NCI-H69 (cell line): ENCODE data around the gene TOX2.

Experiments used
- DNase-seq: peaks from one replicate; lab custom pipeline; 2025; lab: John Stamatoyannopoulos, UW

Gene TOX2

GRCh38 chr20:44019638-44020335 is 105.1 kb downstream of the TOX2 start:
- no peak for DNase-seq

DNA sequence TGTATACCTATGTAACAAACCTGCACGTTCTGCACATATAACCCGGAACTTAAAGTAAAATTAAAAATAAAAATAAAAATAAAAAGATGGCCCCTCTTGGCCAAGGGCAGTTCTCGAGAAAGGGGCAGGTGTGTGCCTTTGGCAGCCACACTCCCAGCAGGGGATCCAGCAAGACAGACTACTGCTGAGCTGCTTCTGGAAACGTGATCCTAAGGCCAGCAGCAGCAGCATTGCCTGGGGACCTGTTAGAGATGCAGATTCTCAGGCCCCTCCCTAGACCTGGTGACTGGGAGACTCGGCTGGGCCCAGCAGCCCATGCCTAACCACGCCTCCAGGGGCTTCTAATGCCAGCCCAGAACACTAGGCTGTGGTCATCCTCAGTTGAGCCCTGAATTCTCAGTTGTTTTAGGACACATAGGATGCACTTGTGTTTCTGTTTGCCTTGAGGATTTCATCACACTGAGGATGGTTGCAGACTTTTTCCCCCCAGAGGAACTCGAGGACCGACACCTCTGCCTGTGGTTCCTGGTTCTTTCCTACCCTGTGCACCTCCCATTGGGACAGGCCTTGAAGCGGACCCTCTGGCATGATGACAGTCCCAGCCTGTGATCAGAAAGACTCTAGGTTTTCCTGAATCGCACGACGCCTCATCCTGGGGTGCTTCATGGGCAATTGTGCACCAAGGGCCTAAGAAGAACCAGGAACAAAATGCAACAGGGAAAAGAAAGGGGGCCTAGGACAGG is 105.9 kb downstream of the TOX2 start:
- peak; percentile 11 for DNase-seq

GRCh38 chr20:44021186-44021585 is 106.5 kb downstream of the TOX2 start:
- DNase-seq = no peak

DNA sequence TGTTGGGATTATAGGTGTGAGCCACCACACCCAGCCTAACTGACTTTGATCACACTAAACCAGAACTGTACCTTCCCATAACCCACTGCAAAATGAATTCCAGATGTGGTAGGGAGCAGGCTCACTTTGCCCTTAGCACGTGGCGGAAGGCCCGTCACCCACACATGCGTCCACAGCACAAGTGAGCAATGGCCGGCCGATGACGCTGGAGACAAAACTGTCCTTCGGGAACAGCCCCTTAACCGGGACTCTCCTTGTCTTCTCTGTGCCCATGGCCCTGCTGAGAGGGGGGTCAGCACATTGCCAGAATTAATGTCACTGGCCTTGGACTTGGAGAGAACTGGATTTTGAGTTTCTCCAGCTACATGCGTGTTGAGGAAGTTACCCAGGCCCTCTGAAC is 107.2 kb downstream of the TOX2 start:
- DNase-seq = no peak

DNA sequence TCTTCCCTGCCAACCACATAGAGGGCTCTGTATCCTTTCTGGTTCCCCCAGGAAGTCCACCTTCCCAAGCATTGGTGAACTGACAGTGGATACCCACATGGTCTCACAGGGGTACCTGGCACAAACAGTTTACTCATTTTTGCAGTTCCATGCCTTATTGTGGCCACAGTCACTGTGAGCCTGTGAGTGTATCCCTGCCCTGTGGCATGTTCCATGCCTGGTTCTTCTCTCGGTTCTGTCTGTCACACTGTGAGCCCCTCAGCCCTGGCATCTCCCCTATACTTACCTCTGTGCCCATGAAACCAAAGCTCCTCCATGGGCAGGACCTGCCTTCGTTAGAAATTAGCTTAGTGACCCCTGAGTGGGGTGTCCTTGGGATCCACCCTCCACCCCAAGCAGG is 107.8 kb downstream of the TOX2 start:
- DNase-seq = no peak

DNA sequence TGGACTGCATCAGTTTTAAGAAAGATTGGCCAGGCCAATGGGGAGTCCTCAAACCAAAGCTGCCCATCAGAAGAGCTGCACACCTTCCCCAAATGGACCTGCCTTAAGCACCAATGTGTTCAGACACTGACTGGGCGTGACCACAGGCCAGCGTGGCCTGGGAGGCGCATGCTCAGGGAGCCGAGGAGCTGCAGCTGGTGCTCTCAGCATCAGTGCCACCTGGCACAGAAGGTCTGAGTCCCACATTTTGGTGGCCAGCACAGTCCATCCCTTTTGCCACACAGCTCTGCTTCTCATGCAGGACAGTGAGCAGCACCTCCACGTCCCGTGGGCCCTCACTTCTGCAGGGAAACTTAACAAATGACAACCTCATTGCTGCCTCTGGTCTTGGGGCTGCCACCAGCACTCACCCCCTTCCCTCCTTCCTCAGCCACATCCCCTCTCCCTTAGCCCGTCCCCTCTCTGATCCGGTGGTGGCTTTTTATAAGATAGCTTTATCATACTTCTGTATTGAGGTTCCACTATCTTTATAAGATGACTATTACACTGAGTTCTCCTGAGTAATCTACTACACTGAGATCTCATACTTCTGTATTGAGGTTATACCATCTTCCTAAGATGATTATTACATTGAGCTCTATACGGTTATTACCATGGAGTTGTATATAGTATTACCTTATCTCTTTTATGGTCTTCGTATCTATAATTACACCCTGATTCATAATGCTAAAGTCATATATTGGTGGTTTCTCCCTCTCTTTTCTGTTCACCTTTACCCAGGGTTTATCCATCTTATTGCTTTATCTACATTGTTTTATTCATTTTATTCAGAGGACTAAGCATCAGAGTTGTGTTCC is 109.1 kb downstream of the TOX2 start:
- no peak for DNase-seq

GRCh38 chr20:44024820-44025580 is 110.3 kb downstream of the TOX2 start:
- DNase-seq = no peak

DNA sequence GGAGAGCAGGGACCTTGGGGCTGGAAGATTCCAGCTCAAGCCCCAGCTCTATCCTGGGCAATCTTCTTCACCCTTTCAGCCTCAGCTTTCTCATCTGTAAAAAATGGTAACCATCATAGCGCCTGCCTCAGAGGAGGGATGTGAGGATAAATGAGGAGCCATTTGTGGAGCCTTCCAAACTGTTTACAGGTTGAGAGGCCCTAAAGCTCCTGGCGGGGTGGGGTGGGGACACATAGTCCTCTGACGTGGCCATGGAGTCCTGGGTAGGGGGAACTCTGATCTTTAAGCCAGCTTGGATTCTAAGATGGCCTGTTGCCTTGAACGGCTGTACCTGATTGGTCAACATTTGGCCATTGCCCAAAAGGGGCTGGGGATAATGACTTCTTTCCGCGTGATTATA is 111.1 kb downstream of the TOX2 start:
- DNase-seq = no peak

DNA sequence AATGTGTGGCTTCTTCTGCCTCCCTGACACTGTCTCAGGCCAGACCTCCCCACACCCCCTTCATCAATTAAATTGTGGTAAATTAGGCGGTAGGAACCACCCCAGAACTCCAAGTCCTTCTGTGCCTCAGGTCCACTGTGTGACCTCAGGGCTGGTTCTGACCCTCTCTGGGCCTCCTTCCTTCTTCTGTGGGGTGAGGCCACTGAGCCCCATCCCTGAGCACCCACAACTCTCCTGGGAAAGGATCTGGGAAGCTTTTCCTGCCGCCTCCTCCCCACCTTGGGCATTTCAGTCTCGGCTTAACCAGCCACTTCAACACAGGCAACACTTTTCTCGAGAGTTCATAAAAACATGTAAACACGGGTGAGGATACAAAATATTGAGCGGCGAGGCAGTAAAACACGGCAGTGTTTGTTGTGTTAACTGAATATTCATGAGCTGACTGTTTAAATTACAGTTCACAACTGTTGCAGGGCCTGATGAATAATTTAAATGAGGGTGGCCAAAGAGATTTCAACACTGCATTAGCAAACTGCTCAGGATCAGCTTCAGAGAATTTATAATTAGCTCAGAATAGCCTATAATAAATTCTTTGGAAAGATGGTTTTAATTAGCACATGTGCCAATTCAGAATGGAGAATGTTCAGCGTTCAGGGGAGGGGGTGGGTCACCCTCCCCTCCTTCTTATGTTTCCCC is 112.1 kb downstream of the TOX2 start:
- DNase-seq = no peak

GRCh38 chr20:44027343-44028002 is 112.8 kb downstream of the TOX2 start:
- DNase-seq = no peak

DNA sequence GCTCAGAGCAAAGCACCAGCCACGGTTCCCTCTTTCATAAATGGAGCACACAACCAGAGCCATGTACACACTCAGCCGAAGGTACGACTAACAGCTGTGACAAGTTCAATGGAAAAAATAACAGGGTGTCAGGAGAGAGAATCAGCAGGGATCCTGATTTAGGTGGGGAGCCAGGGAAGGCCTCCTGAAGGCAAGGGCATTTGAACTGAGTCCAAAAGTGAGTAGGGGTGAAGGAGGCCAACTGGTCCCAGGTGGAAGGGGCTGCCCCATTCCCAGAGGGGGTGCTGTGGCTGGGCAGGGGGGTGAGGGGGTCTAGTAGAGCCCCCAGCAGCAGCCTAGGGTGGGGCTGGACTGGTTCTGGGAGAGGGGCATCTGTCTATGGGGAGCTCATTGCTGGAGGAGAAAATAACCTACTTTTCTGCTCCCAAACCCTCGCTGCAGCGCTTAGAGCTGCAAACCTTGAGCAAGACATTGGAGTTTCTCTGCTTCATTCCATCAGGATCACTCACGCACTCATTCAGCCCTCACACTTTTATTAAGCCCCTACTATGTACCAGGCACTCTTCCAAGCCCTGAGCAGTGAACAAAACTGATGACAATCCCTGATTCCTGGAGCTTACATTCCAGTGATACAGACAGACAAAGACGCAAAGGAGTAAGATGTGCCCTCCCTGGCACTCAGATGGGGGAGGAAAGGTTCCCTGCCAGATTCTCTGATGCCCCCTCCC is 113.5 kb downstream of the TOX2 start:
- no peak for DNase-seq

GRCh38 chr20:44028868-44029847 is 114.5 kb downstream of the TOX2 start:
- DNase-seq = no peak

DNA sequence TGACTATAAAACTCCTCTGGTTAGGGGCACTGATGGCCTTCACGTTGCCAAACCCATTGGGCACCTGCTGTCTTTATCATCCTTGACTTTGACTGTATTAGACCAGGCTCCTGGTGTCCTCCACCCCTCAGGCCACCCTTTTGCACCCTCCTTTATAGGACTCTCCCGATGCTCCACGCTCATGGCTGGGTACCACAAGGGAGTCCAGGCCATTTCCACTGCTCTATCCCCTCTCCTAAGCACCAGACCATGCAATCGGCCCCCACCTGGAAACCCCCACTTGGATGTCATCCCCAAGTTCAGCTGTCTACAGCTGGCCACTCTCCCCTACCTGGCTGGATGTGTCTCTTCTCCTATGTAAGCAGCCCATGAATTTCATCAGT is 115.2 kb downstream of the TOX2 start:
- no peak for DNase-seq

DNA sequence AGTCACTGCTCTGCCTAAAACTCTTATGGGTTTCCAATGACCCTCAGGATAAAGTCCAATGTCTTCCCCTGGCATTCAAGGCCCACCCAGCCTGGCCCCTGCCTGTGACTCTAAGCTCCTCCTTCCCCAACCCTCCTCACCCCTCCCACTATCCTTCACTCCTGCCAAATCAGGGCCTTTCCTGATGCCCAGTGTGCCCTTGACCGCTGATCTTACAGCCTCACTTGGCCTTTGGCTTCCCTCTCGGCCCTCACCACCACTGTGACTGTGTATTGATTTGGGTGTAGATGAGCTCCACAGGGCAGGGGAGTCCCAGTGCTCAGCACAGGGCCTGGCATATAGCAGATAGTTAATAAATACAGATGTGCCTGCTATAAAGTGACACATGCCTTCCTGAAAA is 115.7 kb downstream of the TOX2 start:
- DNase-seq = no peak

DNA sequence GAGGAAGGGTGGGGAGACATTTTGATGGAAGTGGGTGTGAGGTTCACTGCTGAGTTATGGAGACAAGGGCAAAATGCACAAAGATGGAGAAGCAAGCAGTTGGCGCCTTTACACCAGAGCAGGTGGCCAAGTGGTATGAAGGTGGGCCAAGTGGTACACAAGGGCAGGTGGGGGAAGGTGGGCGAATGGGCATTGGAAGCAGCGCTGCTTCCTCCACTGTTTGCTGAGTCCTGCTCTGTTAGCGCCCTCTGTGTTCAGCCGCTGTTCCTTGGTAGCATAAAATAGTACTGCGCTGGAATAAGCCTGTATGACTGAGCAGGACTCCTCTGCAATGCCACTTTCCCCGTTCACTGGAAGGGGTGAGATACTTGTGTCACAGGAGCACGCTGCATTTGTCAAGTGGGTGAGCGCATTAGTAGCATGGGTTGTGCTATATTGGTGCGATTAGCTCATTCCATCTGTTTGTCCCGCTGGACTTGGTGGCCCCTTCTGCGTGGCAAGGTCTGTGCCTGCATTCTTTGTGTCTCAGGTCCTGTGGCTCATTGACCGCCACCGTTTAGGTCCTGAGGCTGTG is 116.4 kb downstream of the TOX2 start:
- DNase-seq = no peak

- no peak for DNase-seq
Observed at GRCh38 chr20:44031781-44032582, 117.3 kb downstream of the TOX2 start.

DNA sequence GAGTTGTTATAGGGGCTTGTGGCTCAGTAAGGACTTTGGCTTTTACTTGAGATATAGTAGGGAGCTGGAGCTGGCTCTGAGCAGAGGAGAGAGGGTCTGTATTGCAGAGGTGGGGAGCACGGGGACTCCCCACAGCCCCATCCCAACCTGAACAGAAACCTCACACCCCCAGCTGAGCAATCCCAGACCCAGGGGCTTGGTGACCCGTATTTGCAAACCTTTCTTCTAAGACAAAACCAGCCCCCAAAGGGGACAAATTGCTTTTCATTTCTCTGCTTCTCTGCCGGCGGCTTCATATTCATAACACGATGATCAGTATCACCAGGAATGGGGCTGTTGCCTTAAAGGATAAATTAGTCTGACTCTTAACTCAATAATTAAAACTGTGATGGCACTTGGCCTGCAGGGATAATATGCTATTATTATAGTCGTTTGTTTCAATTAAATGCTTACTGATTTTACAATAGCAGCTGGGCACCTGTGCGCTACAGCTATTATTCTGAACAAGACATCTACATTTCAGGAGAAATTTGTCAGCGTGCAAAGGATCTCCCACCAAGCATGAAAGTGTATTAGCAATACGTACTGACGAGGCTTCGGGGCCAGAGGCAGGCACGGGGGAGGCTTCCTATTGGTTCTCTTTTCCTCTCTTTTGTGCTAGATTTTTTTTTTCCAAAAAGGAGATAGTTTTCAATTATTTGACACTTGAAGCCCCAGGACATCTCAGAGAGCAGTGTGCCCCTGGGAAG is 118.1 kb downstream of the TOX2 start:
- no peak for DNase-seq
